Amygdala (tissue), 56 donors: ENCODE data around the gene BTC.
"Not testable (repeated sequence)": the region's sequence is repeated elsewhere in the genome, so short reads cannot be mapped to it uniquely, and the experiment has no call there.

Experiments
- DNase-seq, 56 donors: peaks; one replicate each; lab custom pipeline; 2025; lab: John Stamatoyannopoulos, UW

Gene BTC

DNA sequence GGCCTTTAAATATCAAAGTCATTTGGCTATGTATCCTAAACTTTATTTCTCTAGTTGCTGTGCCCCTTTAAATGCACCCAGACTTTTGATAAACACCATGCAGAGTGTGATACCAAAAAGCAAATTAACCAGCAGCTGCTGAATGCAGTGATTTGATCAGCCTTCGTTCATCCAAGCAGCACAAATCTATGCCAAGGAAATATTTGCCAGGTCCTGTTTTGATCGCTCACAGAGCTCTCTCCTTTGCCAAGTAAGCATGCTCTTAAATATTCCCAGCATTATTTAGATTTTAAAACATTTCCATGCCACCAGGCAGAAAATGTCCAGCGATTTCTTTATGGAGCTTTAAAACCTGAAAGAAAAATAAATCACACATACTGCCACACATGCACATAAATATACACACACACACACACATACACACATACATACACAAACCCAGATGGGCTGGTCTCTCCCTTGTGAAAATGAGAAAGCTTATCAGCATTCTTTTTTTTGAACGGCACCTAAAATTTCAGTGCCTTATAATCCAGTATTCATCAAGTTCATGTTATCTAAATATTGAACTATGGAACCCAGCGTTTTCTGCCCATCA is 35.7 kb downstream of the BTC start:
- no peak for DNase-seq

DNA sequence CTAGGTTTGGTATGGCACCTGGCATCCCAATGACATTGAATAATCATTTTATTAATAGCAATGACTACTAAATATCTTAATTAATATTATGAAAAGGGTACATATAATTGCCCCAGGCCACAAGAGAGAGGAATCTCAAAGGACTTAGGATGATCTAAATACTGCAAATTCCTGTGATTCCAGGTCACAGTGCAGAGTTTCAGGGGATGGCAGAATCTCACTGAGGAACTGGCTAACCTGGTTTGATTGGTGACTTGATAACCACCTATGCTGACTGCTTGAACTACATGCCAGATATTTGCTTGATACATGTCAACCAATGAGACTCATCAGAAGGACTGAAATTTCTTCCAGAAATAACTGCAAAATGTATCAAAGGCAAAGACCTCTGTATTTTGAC is 37.2 kb downstream of the BTC start:
- no peak for DNase-seq

DNA sequence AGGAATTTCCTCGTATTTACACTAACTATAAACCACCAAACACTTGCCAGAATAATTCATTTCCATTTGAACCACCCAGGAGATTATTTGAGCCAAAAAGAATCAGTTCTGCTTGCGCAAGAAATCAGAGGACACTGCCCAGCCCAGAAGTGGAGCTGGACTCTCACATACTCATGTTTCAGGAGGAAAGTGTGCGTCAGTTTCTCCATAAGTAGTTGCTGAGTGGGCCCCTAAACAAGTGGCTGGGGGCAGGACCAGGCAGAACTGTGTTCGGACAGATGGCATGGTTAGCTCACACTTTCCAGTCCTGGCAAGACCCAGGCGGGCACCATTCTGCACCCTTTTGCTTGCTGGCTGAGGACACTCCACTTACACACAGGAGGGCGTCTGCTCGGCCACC is 38.8 kb downstream of the BTC start:
- no peak for DNase-seq

DNA sequence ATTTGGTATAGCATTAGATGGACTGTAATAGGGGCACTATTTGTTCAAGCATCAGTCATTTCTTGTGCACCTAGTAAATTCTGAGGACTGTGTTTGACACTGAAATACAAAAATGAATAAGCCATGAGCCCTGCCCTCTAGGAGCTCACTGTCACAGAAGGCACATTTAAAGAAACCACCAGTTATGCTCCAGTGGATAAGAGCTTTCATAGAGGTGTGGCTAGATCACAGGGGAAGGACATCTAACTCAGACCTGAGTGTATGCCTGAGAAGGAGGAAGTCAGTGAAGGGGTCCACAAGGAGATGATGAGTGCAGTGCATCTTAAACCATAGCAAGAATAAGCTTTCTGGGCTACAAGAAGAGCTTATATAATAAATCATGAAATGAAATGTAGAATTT is 40.1 kb downstream of the BTC start:
- no peak for DNase-seq

DNA sequence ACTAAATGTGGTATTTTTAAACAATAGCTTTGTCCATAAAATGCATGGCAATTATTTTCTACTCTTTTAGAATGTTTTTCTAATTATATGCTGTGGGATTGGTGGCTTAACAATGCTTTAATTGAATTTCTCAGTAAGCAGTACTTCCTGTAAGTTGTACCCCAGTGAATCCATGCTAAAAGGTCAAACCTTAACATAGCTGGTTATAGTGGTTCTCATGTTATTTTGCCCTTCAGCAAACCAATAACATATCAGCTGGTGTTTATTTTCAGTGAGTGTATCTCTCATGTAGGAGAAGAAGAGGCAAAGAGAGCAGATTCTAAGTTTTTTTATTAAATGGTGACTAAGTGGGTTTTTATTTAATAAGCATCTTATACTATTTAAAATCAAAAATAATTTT is 41.5 kb downstream of the BTC start:
- DNase-seq: no peak

DNA sequence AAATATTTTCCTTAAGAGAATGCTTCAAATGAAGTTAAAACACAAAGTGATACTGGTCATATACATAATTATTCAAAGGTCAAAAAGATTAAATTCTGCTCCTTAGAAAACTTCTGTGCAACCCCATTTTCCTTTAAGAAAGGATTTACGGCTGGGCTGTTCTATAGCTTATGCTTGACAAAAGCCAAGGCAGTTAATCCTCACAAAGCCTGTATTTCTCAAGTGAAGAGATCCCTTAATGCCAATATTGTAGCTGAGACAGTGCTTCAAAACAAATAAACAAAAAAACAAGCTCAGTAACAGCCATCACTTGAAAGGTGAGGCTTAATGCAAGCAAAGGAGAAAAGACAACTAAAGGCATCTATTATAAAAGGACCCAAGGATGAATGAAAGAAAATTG is 42.5 kb downstream of the BTC start:
- DNase-seq: no peak

DNA sequence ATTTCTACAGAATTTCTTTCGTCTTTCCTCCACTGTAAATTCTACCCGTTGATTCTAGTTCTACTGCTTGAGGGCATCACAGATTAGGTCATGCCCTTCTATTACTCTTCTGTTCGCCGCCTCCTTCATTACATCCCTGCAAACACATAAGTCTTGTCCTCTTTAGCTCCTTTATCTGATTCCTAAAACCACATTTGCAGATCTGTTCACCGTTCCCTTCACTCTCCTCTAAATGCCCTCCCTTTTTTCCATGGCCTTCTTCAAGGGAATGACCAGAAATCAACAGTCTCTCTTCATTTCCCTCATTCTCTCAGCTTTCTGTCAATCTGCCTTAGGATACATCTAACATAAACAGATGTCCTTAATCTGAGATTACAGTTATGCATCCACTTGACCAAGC is 43.1 kb downstream of the BTC start:
- no peak for DNase-seq

DNA sequence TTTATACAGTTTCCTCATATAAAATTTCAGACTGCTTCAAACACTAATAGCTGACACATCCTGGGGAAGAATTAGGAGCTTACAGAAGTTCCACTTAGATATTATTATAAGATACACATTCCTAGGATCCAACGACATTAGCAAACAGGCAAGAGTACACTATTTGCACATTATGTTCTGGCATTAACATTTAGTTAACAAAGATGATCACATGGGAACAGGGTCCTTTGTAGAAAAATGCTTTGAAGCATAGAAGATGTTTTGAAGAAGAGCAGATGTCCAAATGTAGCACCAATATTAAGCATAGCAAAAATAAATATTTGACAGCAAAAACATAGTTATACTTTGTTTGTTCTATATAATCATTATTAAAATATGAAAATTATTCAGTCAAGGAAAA is 52.1 kb downstream of the BTC start:
- no peak for DNase-seq

DNA sequence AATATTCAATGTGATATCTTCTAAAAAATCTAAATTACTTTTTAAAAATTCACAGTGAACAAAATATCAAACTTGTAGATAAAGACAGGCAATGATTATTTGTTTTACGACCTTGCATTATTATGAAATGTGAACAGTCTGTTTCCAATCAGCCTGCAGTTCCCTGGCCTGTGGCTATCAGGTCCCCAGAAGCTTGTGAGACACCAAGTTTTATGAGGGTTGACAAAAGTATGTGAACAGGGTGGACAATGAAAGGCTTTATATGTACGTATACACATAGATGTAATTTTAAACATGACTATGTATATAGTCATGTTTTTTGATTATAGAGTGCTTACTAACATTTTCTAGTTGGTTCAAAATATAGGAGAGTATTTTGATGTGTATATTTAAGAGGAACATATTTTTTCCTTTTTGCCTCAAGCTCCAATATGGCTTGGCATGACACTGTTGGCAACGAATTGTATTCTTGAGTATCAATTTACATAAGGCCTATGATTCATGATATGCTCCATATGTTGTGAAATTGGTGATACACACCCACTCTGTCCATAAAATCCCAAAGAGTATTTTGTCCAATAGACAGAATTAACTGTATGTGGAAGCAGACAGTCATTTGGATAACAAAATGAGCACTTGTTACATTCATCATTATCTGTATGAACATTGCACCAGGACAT is 55.7 kb downstream of the BTC start:
- no peak for DNase-seq

DNA sequence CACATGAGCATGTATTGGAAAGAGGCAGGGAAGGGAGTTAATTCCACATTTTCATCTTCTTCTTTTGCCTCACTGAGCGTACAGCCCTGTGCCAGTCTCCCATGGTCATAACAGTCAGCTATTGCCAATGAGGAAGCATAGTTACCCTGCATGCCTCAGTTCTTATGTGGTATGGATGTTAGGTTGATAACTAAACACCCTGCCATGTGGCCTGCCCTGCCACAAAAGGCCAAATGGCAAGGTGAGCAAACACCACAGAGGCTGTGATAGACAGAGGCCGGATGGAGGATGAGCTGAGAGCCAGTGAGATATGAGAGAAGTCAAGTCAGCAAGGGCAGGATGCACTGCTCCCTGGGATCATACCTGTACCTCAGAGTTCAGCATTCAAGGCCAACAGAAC is 59.3 kb downstream of the BTC start:
- DNase-seq: no peak

DNA sequence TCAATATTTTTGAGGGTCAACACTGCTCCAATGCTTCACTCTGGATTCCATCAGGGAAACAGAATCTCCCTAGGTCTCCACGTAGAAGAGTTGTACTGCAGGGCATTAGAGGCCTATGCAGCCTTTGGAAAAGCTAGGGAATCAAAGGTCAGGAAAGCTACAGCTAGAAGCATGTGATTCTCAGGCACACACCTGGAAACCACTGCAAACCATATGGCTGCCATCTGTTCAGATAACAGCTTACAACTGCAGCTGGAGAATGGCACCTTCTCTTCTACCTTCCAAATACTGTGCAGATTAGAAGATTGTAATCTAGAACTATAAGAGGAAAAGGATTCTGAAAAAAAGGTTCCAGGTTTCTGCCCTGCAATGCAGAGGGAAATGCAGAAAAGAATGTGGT is 60.6 kb downstream of the BTC start:
- DNase-seq: no peak

DNA sequence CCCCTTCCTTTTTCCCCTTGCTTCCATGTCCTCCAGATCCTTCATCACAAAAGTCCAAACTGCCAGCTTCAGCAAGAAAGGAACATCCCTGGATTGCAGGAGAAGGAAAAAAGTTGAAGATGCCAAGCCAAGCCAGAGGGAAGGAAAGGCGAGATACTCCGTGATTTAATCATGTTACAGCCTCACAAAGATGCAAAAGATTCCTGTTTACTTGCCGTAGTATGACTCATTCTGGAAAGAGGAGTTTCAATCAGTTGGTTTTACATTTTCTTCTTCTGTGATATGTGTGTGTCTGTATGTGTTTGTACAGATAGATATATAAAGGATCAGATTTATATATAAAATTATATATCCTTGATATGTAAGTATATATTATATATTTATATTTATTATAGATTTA is 69.3 kb downstream of the BTC start:
- DNase-seq: no peak

DNA sequence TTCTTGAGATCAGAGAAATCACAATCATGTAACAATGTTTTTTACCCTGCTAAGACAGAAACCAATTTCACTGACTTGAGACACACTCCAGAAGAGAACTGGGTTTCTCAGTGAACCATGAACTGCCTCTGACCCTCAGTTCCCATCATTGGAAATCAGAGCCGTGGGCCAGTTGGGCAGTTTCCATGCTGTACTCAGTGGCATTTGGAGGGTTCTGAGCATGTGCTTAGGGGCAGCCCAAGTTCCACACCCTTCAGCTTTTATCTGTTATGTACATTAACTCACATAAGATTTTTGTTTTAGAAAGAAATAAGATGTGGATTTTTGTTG is 77.9 kb downstream of the BTC start:
- DNase-seq: no peak

DNA sequence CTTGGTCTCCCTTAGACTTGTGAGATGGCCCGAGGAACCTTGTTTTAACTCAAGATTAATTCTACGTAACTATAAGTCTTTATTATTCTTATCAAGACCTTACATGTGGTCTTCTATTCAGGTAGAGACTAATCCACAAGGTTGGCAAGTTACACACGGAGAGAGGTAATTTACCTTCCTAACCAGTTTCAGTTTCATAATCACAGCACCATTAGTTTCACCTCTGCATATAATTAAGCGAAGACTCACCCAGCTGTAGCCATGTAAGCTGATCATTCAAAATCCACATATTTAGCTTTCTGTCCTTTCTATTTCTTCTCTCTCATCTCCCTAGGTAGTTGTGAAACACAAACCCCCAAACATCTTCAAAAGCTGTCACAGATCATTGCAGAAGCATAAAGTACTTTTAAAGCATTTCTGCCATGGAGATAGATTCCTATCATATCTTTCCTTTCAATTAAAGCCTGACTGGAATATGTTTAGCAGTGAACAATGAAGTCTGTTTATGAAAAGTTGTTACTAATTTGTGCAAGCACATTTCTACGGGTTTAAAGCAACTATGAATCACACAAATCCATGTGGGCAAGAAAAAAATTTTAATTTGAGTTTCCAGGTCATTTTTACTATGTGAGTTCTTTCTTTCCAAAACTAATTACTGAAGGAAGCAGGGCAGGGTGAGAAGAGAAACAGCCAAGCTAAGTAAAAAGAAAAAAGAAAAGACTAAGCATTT is 78.5 kb downstream of the BTC start:
- DNase-seq: no peak

DNA sequence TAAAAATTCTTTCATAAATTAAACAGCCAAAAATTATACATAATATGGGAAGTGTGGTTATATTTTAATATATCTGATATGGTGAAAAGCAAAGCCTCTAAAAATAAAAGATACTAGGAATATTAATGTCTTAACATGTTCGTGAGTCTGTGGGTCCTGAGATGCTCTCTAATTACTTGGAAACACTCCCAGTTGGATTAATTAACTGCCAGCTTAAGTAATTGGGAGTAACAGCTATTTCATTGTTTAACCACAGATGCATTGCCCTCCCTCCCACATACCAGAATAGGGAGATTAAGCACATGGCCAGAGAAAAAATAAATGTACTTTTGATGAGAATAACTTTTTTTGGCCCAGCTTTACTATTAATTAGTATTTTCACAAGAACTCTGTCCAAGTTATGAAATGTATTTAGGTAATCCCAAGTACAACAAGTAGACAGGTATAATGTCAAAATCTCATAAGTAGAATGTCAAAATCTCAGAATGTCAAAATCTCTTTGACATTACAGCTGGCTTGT is 79.7 kb downstream of the BTC start:
- DNase-seq: no peak

DNA sequence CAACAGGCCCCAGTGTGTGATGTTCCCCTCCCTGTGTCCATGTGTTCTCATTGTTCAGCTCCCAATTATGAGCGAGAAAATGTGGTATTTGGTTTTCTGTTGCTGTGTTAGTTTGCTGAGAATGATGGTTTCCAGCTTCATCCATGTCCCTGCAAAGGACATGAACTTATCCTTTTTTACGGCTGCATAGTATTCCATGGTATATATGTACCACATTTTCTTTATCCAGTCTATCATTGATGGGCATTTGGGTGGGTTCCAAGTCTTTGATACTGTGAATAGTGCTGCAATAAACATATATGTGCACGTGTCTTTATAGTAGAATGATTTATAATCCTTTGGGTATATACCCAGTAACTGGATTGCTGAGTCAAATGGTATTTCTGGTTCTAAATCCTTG is 86.2 kb downstream of the BTC start:
- DNase-seq: not testable (repeated sequence)
